Muscle of arm (tissue), 12 donors: ENCODE results near the gene WNT3A. TPM values are rescaled to one million over a fixed set of nuclear protein-coding genes. Genes with fewer than 3 reads are reported as not detected.
A peak's percentile ranks its signal among the peaks of the same experiment; 100 is the strongest.

Source experiments
- DNase-seq: peaks from one replicate; pipeline ENCODE4 v3.0.0-alpha.2; 2013
- polyA plus RNA-seq, 12 donors: library from polyadenylated mRNA; unstranded; fragments of 120-200 nt; gene quantifications; one replicate each; pipeline ENCODE4 v1.2.1, GENCODE V29; 2013; ENCODE audit not compliant: insufficient read length in 12 of 12

The WNT3A gene
- polyA plus RNA-seq, 12 donors = 0.04 to 2.0 (median 0.38) TPM; not detected in 8

- peak; percentile 16 for DNase-seq
These were observed 7.5 kb upstream of the WNT3A start for GRCh38 chr1:227999056-227999930.

DNA sequence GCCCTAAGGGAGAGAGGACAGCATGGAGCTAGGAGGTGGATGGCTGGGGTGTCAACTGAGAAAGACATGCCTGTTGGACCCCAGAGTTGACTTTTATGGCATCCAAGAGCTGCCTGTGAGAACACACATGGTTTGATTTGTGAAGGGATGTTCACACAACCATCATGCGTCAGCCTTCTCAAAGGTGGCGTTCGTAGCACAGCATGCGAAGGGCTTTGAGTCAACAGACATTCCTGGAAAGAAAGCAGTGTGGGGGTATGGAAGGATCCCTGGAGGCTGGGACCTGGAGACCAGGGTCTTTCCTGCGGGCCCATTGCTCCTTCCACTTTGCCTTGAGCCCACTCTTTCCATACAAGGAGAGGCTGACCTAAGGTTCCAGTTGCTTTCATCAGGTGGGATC is 6.4 kb upstream of the WNT3A start:
- no peak for DNase-seq

DNA sequence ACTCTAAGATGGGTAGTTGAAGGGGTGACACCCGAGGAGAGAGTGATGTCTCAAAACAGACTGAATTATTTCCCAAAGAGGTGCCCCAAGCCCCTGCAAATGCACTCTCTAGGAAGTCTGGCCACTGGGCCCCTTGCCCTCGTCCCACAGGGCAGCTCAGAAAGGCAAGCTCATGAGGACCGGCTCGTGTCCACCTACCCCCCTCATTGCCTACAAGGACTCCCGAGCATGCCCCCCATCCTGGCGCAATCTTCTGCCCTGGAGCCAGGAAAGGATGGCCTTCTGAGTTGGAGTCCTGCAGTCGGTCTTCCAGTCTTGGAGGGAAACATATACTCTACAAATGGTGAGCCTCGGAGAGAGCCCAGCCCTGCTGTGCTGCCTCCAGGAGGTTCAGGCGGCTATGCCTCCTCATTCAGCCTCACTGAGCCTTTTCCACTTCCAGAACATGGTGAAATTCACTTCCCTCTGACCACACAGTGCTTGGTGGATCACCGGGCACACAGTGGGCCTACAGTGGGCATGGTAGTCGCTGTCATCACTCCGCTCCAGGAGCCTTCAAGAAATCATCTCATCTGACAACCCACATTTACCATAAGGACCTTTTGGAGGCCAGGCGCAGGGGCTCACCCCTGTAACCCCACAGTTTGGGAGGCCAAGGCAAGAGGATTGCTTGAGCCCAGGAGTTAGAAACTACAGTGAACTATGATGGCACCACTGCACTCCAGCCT is 5.8 kb upstream of the WNT3A start:
- DNase-seq = no peak

DNA sequence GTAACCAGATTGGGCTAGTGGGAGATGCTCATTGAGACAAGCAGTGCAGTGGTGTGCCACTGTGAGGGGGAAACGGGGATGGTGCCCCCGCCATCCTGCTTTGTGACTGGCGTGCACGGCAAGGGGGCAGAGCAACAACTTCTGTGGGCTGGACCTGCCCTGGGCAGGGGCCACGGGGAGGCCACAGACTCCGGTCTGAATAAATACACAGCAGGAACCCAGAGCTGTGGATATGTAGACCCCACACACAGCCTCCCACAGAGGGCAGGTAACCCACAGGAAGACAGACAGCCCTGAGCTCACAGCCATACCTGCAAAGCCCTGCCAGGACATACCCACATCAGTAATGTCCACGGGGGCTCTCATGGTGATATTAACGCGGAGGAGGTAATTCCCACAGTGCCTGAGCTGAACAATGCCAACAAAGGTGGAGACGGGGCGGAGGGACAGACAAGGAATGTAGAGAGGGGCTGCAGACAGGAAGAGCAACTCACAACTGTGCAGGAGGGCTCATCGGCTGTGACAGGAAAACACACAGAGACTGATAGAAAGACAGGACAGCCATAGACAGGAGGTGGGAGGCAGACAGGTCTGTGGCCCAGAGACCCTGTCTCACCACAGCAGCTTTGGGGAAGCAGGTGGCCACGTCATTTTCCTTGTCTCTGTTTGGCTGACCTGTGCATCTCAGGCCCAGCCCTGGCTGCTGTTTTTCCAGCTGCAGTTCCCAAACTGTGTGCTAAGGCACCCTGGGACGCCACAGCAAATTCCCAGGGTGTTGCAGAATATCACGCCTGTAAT is 4.9 kb upstream of the WNT3A start:
- no peak for DNase-seq

GRCh38 chr1:228002792-228003191 is 4.0 kb upstream of the WNT3A start:
- DNase-seq = no peak

DNA sequence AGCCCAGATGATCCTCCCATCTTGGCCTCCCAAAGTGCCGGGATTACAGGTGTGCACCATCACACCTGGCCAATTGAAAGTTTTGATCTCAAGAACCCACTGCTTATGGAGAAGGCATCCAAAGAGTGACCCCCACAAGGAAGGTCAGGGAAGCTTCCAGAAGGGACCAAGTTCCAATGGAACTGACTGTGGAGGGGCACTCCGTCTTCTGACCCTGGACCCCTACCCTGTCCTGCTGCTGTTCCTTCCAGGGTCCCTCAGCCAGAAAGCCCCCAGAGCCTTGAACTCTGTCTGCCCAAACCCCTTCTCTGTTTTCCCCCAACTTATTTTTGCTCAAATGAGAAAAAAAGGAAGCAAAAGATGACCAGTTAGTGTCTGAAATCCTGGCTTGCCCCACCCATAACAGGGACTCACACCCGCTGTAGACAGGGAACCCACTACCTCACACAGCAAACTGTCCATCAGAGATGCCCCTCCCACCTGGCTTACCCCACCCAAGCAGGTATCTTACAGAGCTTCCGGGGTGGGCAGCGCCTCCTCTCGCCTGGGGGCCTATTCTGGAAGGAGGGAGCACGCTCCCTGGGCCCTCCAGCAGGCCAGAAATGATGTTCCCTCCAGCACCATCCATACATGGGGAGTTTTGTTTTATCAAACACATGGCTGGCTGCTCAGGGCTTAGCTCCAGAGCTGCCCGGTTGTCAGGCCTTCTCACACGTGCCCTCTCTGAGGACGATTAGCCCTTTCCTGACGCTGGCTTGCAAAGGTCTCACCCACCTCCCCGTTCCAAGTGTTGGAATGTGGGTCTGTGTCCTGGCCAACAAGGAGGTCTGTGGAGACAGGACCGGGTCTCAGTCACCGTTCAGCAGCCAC is 3.1 kb upstream of the WNT3A start:
- no peak for DNase-seq

- no peak for DNase-seq
These were observed 2.4 kb upstream of the WNT3A start for GRCh38 chr1:228004331-228004855.

GRCh38 chr1:228004856-228005462 is 1.8 kb upstream of the WNT3A start:
- no peak for DNase-seq

DNA sequence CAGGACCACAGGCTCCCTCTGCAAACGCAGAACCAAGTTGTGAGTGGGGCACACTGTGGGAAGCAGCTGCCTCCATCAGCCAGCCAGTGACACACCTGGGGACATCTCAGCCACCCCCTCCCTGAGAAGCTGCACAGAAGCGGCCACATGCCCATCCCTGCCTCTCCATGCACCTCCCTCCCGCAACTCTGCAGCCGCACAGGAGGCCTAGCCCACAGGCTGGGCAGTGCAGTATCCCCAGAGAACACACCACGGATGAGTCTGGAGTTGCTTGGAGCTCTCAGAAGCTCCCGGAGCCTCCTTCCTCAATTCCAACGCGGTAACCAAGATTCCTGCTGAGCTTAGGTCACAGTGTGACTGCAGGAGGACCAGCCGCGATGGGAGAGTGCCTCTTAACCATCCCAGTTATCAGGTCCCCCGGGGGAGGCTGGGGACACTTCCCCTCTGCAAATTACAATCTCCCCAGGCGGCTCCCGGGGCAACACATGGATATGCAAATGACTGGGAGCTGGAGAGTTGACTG is 1.2 kb upstream of the WNT3A start:
- DNase-seq = no peak

- DNase-seq = no peak
These were observed 588 bp upstream of the WNT3A start for GRCh38 chr1:228006034-228006785.

DNA sequence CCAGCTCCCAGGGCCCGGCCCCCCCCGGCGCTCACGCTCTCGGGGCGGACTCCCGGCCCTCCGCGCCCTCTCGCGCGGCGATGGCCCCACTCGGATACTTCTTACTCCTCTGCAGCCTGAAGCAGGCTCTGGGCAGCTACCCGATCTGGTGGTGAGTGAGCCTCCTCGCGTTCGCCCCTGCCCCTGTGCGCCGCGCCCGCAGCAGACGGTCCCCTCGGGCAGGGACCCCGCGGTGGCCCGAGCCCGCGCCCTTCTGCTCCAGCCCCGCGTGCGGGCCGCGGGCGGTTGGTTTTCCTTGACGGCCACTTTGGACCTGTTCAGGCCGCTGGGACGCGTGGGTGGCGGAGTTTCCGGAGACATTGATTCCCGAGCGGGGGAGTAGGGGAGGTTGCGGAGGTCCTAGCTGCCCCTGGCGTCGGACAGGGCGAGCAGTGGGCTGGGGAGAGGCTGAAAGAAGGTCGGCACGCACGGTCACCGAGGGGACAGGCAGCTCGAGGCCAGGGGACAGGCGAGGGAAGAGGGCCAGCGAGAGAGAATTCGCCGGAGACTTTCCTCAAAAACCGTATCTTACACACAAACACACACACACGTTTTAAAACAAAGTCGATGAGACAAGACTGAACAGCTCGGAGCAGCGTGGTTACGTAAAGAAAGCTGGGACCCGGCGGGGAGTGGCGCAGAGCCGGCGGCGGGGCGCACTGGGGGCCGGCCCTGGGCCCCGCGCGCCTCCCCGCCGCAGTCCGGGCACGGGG is 427 bp downstream of the WNT3A start:
- no peak for DNase-seq

DNA sequence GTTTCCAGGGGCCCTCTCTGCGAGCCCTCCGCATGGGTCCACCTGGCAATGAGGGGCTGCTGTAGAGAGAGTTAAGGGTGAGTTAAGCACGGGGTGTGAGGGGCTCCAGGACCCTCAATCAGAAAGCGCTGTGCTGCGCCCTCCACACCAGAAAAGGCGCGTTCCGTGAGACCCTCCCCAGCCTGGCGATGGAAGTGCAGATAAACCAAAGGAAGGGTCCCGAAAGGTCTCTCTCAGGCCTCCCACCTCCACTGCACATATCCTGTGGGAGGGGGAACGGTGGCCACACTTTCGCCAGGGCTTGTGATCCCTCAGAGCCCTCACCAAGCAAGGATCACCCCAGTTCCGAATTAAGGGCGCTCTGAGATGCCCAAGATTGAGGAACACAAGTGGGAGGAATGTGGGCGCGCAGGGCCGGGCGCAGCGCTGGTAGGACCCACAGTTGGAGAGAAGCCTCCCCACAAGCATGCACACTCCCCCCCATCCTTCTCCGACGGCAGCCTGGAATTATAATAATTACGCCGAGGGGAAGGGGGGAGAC is 1.1 kb downstream of the WNT3A start:
- no peak for DNase-seq

- no peak for DNase-seq
These were observed 1.8 kb downstream of the WNT3A start for GRCh38 chr1:228008391-228009115.

DNA sequence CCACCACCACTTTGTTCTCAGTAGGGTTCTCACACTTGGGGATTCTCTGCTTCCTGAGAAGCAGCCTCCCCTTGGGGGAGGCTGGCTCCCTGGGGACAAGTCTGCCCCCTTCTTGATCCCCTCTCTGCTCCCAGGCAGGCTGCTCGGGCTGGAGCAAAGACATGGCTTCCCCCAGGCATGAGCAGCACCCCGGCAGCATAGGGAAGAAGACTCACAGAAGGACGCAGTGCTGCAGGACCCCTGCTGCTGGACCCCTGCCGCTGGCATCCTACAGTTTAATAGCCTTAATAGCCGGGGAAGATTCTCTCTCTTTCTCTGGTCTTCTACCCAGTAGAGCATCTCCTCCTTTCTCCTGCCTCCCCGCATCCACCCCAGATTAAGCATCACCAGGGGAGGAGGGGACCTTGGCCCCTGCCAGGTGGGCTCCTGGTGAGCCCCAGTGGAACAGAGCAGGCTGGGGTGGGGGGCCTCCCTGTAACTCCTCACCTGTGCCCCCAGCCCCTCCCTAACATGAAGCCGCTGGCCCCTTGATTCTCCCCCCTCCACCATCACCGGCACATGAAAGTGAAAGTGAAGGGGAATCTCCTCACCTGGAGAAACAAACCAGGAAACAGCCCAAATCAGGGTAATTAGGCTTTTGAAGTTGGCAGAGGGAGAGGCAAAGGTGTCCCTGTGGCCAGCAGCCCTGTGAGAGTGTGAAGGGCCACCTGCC is 2.5 kb downstream of the WNT3A start:
- no peak for DNase-seq

DNA sequence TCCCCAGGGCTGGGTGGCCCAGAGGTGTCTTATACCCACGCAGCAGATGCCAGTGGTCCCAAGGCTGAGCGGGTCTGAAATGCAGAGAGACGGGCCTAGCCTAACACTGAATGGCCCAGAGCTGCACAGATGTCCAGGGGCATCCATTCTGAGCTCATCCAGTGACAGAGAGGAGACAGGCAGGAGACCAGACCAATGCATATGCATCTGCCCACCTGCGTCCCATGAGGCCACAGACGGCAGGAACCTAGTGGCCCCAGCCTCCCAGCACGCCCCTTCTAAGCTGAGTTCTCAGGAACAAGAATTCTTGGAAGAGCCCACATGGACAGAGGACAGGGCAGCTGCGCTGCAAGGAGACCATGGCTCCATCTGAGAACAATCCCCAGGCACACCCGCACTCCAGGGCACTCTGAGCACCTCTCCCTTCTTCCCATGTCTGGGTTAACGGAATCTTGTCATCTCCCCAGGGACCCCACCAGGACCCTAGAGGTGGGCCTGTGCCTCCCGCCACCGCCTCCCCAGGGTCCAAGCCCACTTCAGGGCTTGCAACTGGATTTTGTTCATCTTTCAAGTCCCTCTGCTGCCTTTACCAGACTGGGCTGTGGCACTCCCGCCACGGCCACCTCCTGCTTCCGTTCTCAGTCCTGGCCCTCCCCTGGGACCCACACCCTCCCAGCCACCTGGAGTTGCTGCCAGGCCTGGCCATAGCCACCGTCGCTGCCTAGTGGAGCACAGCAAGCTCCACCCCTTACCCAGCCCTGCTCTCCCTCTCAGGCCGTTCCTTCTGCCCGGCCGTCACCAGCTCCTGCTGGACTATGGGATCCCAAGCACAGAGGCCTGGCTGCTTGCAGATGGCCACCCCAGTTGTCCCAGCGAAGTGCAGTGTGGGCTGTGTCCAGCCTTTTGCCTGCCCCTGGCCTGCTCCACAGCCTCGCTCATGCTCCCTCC is 3.3 kb downstream of the WNT3A start:
- DNase-seq = no peak

DNA sequence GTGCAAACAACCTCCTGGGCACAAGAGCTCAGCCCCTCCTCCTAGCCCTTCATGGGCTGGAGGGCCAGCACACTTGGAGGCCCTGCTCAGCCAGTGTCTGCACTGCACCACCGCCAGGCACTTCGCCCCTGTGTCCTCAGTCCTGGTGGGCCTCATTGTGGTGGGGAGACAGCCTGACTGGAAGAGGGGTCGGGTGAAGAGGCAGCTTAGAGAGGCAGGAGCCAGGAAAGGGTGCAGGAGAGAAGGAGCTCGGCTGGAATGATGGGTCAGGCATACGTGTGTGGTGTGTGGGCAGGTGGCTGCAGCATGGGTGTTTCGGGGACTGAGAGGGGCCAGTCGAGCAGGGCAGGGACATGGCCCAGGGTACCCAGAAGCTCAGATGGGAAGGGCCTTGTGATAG is 4.1 kb downstream of the WNT3A start:
- DNase-seq = no peak
